22Rv1 (cell line): Measurements from ENCODE around the gene HCAR2.

ENCODE experiments used
- CTCF ChIP-seq: fragments of 450-650 bp; IDR thresholded peaks from 2 replicates; pipeline ENCODE4 v1.5.1; 2017; ENCODE audit warnings: mild to moderate bottlenecking
- ZFX ChIP-seq: fragments of 450-650 bp; IDR thresholded peaks from 2 replicates; pipeline ENCODE4 v1.6.1; 2017; ENCODE audit warnings: antibody characterized with exemption, borderline replicate concordance

GRCh38 chr12:122684297-122684813 lies 18.8 kb downstream of the HCAR2 start:
- TF ChIP-seq CTCF: no peak
- no peak for TF ChIP-seq ZFX
